ENCODE measurements around the gene FBRSL1.

Gene FBRSL1

GRCh38 chr12:132485619-132486018, 4.3 kb upstream of the FBRSL1 start:
- H3K27ac ChIP-seq (ENCODE audit: low read length) = no peak overlapping the region
- H3K27me3 ChIP-seq (replicated peaks; ENCODE audit: insufficient read depth, low read length) = peaks cover 48% of the 10 kb centered on the region
- H3K9me2 ChIP-seq (replicated peaks; ENCODE audit: insufficient read depth, low read length) = no peaks in the 10 kb centered on the region
- peaks cover 7% of the 10 kb centered on the region; the same call in 1 of the 2 replicates for H3K4me1 ChIP-seq (ENCODE audit: low read length)
- no peaks in the 10 kb centered on the region for H3K9me3 ChIP-seq (replicated peaks; ENCODE audit: insufficient read depth, low read length)
- no peaks in the 10 kb centered on the region for H4K20me1 ChIP-seq (ENCODE audit: insufficient read depth, low read length)
- no peak overlapping the region for H3K4me3 ChIP-seq (ENCODE audit: low read length)
- no peak for DNase-seq
- no peaks in the 10 kb centered on the region for H3K36me3 ChIP-seq (replicated peaks; ENCODE audit: insufficient read depth, low read length)
- no peaks in the 10 kb centered on the region for H3K79me2 ChIP-seq (ENCODE audit: low read length)
- H3F3A ChIP-seq (ENCODE audit: insufficient read depth, low read length) = no peaks in the 10 kb centered on the region
- H3K9ac ChIP-seq (ENCODE audit: low read length) = no peak overlapping the region
- TF ChIP-seq EZH2phosphoT487 (IDR thresholded peaks at IDR 0.05; ENCODE audit: low read length) (no peak), CTCF (IDR thresholded peaks at IDR 0.05; ENCODE audit: low read length) (no peak), EZH2 (optimal IDR thresholded peaks at IDR 0.05; ENCODE audit: low read depth, low read length) (no peak)
- H2AFZ ChIP-seq (ENCODE audit: low read length) = no peak overlapping the region
- no peak overlapping the region for H3K4me2 ChIP-seq (ENCODE audit: low read depth, low read length)

GRCh38 chr12:132486168-132486567, 3.8 kb upstream of the FBRSL1 start:
- Histone ChIP-seq H3K4me2 (ENCODE audit: low read depth, low read length) (no peak overlapping the region), H3K36me3 (replicated peaks; ENCODE audit: insufficient read depth, low read length) (no peaks in the 10 kb centered on the region), H3K27me3 (replicated peaks; ENCODE audit: insufficient read depth, low read length) (peaks cover 43% of the 10 kb centered on the region), H3K9ac (ENCODE audit: low read length) (no peak overlapping the region), H4K20me1 (ENCODE audit: insufficient read depth, low read length) (no peaks in the 10 kb centered on the region), H3F3A (ENCODE audit: insufficient read depth, low read length) (no peaks in the 10 kb centered on the region), H3K27ac (ENCODE audit: low read length) (no peak overlapping the region), H3K4me1 (ENCODE audit: low read length) (peaks cover 7% of the 10 kb centered on the region; the same call in 1 of the 2 replicates), H2AFZ (ENCODE audit: low read length) (no peak overlapping the region), H3K9me3 (replicated peaks; ENCODE audit: insufficient read depth, low read length) (no peaks in the 10 kb centered on the region), H3K4me3 (ENCODE audit: low read length) (no peak overlapping the region), H3K79me2 (ENCODE audit: low read length) (peaks cover 5% of the 10 kb centered on the region), H3K9me2 (replicated peaks; ENCODE audit: insufficient read depth, low read length) (no peaks in the 10 kb centered on the region)
- TF ChIP-seq EZH2 (optimal IDR thresholded peaks at IDR 0.05; ENCODE audit: low read depth, low read length) (no peak), EZH2phosphoT487 (IDR thresholded peaks at IDR 0.05; ENCODE audit: low read length) (no peak), CTCF (IDR thresholded peaks at IDR 0.05; ENCODE audit: low read length) (no peak)
- no peak for DNase-seq

GRCh38 chr12:132486576-132486975, 3.4 kb upstream of the FBRSL1 start:
- peaks cover 9% of the 10 kb centered on the region for H3K79me2 ChIP-seq (ENCODE audit: low read length)
- no peak overlapping the region for H3K4me2 ChIP-seq (ENCODE audit: low read depth, low read length)
- H4K20me1 ChIP-seq (ENCODE audit: insufficient read depth, low read length) = no peaks in the 10 kb centered on the region
- H3K36me3 ChIP-seq (replicated peaks; ENCODE audit: insufficient read depth, low read length) = no peaks in the 10 kb centered on the region
- H3K9ac ChIP-seq (ENCODE audit: low read length) = no peak overlapping the region
- TF ChIP-seq EZH2 (optimal IDR thresholded peaks at IDR 0.05; ENCODE audit: low read depth, low read length) (no peak), CTCF (IDR thresholded peaks at IDR 0.05; ENCODE audit: low read length) (no peak)
- H3K4me3 ChIP-seq (ENCODE audit: low read length) = no peak overlapping the region
- H3K27me3 ChIP-seq (replicated peaks; ENCODE audit: insufficient read depth, low read length) = peaks cover 39% of the 10 kb centered on the region
- no peak for DNase-seq
- no peaks in the 10 kb centered on the region for H3K9me2 ChIP-seq (replicated peaks; ENCODE audit: insufficient read depth, low read length)
- peaks cover 7% of the 10 kb centered on the region; the same call in 1 of the 2 replicates for H3K4me1 ChIP-seq (ENCODE audit: low read length)
- H3F3A ChIP-seq (ENCODE audit: insufficient read depth, low read length) = no peaks in the 10 kb centered on the region
- no peaks in the 10 kb centered on the region for H3K9me3 ChIP-seq (replicated peaks; ENCODE audit: insufficient read depth, low read length)
- H2AFZ ChIP-seq (ENCODE audit: low read length) = no peak overlapping the region
- no peak overlapping the region for H3K27ac ChIP-seq (ENCODE audit: low read length)
